GM19452 (cell line): ENCODE results near the gene GPER1.
"Not testable (repeated sequence)": the region's sequence is repeated elsewhere in the genome, so short reads cannot be mapped to it uniquely, and the experiment has no call there.

Experiments
- ATAC-seq: cut with Tn5 transposase; IDR thresholded peaks from one replicate; pipeline ENCODE4 v1.9.1; 2021; ENCODE audit not compliant: unreplicated experiment

Gene GPER1

GRCh38 chr7:1140476-1141104 is 52.7 kb downstream of the GPER1 start:
- no peak for ATAC-seq

DNA sequence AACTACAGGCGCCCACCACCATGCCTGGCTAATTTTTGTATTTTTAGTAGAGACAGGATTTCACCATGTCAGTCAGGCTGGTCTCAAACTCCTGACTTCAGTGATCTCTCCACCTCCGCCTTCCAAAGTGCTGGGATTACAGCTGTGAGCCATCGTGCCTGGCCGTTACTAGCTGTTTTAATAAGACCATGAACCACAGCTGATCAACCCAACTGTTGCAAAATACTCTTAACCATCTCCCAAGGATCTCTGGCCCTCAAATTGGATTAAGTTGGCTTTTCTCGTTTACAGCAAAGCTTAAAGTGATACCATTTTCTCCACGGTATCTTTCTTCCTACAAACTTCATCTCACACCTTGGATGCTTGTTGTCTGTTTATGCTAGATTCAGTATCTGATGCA is 53.7 kb downstream of the GPER1 start:
- ATAC-seq: no peak

- no peak for ATAC-seq
Observed at GRCh38 chr7:1142051-1142635, 54.2 kb downstream of the GPER1 start.

DNA sequence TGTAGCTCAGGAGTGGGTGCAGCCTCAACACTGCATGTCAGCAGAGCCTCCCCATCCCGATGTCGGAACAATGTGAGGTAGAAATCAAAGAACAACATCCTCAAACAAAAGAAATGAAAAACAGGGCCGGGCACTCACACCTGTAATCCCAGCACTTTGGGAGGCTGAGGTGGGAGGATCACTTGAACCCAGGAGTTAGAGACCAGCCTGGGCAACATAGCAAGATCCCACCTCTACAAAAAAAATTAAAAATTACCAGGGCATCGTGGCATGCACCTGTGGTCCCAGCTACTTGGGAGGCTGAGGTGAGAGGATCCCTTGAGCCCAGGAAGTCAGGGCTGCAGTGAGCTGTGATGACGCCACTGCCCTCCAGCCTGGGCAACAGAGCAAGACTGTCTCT is 55.1 kb downstream of the GPER1 start:
- ATAC-seq: not testable (repeated sequence)
